Measurements from ENCODE around the gene WWOX. TPM values are rescaled to one million over a fixed set of nuclear protein-coding genes. Genes with fewer than 3 reads are reported as not detected.

The WWOX gene
- polyA plus RNA-seq, 1 donor (not counting 4 experiments of a cell fraction or from before 2014, with no cell fraction given): 5.1 TPM

DNA sequence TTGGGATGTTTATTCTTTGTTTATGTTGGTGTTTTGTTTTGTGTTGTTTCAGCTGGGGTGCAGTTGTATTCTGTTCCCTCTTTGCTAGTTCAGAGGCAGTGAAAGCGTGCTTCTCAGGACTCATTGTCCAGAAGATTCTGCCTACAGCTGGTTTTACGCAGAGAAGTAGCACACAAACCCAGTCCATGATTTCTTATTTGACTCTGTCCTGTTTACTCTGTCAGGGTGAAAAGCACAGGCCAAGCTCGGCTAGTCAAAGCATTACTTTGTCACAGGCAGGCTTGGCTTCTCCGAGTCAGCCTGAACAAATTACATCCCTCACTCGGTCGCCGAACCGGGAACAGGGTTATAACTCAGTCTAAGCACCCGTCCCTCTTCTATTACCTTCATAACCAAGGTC, 1066.1 kb downstream of the WWOX start:
- H3K27me3 ChIP-seq (ENCODE audit: control insufficient read depth, extremely low read depth, insufficient read depth, low read length): no peaks in the 10 kb centered on the region
- no peaks in the 10 kb centered on the region for H3K79me2 ChIP-seq (ENCODE audit: control insufficient read depth, insufficient read depth, low read length)
- no peaks in the 10 kb centered on the region for H3K9me3 ChIP-seq (ENCODE audit: control insufficient read depth, low read depth, low read length)
- no peaks in the 10 kb centered on the region for H4K20me1 ChIP-seq (ENCODE audit: control insufficient read depth, extremely low read depth, insufficient read depth, low read length)
- H3K4me1 ChIP-seq (ENCODE audit: control insufficient read depth, extremely low read depth, insufficient read depth, low read length): no peaks in the 10 kb centered on the region
- no peak for TF ChIP-seq EZH2 (IDR thresholded peaks at IDR 0.05; ENCODE audit: low read length)
- TF ChIP-seq, protein P1, sequence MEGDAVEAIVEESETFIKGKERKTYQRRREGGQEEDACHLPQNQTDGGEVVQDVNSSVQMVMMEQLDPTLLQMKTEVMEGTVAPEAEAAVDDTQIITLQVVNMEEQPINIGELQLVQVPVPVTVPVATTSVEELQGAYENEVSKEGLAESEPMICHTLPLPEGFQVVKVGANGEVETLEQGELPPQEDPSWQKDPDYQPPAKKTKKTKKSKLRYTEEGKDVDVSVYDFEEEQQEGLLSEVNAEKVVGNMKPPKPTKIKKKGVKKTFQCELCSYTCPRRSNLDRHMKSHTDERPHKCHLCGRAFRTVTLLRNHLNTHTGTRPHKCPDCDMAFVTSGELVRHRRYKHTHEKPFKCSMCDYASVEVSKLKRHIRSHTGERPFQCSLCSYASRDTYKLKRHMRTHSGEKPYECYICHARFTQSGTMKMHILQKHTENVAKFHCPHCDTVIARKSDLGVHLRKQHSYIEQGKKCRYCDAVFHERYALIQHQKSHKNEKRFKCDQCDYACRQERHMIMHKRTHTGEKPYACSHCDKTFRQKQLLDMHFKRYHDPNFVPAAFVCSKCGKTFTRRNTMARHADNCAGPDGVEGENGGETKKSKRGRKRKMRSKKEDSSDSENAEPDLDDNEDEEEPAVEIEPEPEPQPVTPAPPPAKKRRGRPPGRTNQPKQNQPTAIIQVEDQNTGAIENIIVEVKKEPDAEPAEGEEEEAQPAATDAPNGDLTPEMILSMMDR (optimal IDR thresholded peaks at IDR 0.05 in 1 of 3, IDR thresholded peaks at IDR 0.05 in 1 of 3, conservative IDR thresholded peaks at IDR 0.05 in 1 of 3; ENCODE audit: extremely low read depth in 1 of 3, insufficient read depth in 2 of 3, low read length in 3 of 3): no peak
- no peak overlapping the region for H3K27ac ChIP-seq (ENCODE audit: control insufficient read depth, insufficient read depth, low read length)
- no peaks in the 10 kb centered on the region for H3K9me1 ChIP-seq (ENCODE audit: control insufficient read depth, extremely low read depth, insufficient read depth, low read length)
- H3K36me3 ChIP-seq (ENCODE audit: control insufficient read depth in 2 of 2, extremely low read depth in 1 of 2, insufficient read depth in 2 of 2, low read length in 2 of 2): no peaks in the 10 kb centered on the region
- no peak overlapping the region for H3K4me2 ChIP-seq (ENCODE audit: control insufficient read depth, extremely low read depth, insufficient read depth, low read depth, low read length)
- H3K9ac ChIP-seq (ENCODE audit: control insufficient read depth, extremely low read depth, insufficient read depth, low read length): no peak overlapping the region
- H2AFZ ChIP-seq (ENCODE audit: control insufficient read depth, low read length): no peak overlapping the region
- no peak for FAIRE-seq
- no peak for DNase-seq (ENCODE audit: low read depth, low spot score)
- H3K4me3 ChIP-seq (ENCODE audit: control insufficient read depth in 2 of 3, extremely low read depth in 1 of 3, insufficient read depth in 2 of 3, low read depth in 1 of 3, low read length in 3 of 3): no peak overlapping the region
- dilution Hi-C loops (cut with MboI; ENCODE audit: extremely low pct_ligation_motif_present, low sequenced_read_pairs): no loop called here

DNA sequence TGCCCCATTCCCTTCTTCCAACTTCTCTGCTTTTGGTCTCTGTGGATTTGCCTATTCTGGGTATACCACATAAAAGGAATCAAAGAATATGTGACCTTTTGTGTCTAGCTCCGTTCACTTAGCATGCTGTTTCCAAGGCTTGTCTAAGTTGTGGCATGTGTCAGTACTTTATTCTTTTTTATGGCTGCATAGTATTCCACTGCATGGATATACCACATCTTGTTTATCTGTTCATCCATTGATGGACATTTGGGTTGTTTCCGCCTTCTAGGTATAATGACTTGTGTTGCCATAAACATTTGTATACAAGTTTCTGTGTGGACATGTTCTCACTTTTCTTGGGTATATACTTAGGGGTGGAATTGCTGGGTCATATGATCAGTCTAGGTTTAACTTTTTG, 1068.4 kb downstream of the WWOX start:
- H3K9me1 ChIP-seq (ENCODE audit: control insufficient read depth, extremely low read depth, insufficient read depth, low read length): no peaks in the 10 kb centered on the region
- no peaks in the 10 kb centered on the region for H3K27me3 ChIP-seq (ENCODE audit: control insufficient read depth, extremely low read depth, insufficient read depth, low read length)
- no peaks in the 10 kb centered on the region for H3K4me1 ChIP-seq (ENCODE audit: control insufficient read depth, extremely low read depth, insufficient read depth, low read length)
- H4K20me1 ChIP-seq (ENCODE audit: control insufficient read depth, extremely low read depth, insufficient read depth, low read length): no peaks in the 10 kb centered on the region
- H3K9me3 ChIP-seq (ENCODE audit: control insufficient read depth, low read depth, low read length): no peaks in the 10 kb centered on the region
- no peak overlapping the region for H2AFZ ChIP-seq (ENCODE audit: control insufficient read depth, low read length)
- dilution Hi-C loops (cut with MboI; ENCODE audit: extremely low pct_ligation_motif_present, low sequenced_read_pairs): no loop called here
- no peak for FAIRE-seq
- H3K36me3 ChIP-seq (ENCODE audit: control insufficient read depth in 2 of 2, extremely low read depth in 1 of 2, insufficient read depth in 2 of 2, low read length in 2 of 2): no peaks in the 10 kb centered on the region
- H3K4me2 ChIP-seq (ENCODE audit: control insufficient read depth, extremely low read depth, insufficient read depth, low read depth, low read length): no peak overlapping the region
- no peak for TF ChIP-seq EZH2 (IDR thresholded peaks at IDR 0.05; ENCODE audit: low read length)
- TF ChIP-seq, protein P1 (optimal IDR thresholded peaks at IDR 0.05 in 1 of 3, IDR thresholded peaks at IDR 0.05 in 1 of 3, conservative IDR thresholded peaks at IDR 0.05 in 1 of 3; ENCODE audit: extremely low read depth in 1 of 3, insufficient read depth in 2 of 3, low read length in 3 of 3): no peak
- H3K27ac ChIP-seq (ENCODE audit: control insufficient read depth, insufficient read depth, low read length): no peak overlapping the region
- DNase-seq (ENCODE audit: low read depth, low spot score): no peak
- no peak overlapping the region for H3K9ac ChIP-seq (ENCODE audit: control insufficient read depth, extremely low read depth, insufficient read depth, low read length)
- no peaks in the 10 kb centered on the region for H3K79me2 ChIP-seq (ENCODE audit: control insufficient read depth, insufficient read depth, low read length)
- no peak overlapping the region for H3K4me3 ChIP-seq (ENCODE audit: control insufficient read depth in 2 of 3, extremely low read depth in 1 of 3, insufficient read depth in 2 of 3, low read depth in 1 of 3, low read length in 3 of 3)

Data from keratinocyte (primary cell).